Breast epithelium (tissue), 4 donors: ENCODE results near the gene KREMEN1. TPM values are rescaled to one million over a fixed set of nuclear protein-coding genes. Genes with fewer than 3 reads are reported as not detected.
"Not testable (repeated sequence)": the region's sequence is repeated elsewhere in the genome, so short reads cannot be mapped to it uniquely, and the experiment has no call there.

Source experiments
- DNase-seq, 2 donors: peaks; one replicate each; pipeline ENCODE4 v3.0.0-alpha.2; 2019; ENCODE audit warnings: low spot score in 2 of 2
- H3K27ac ChIP-seq, 2 donors: fragments of 200-600 bp; sonication (generic) in 1 of 2; one replicate each; pipeline ENCODE4 v1.5.1; 2016 to 2019; ENCODE audit warnings: mild to moderate bottlenecking in 1 of 2
- H3K27me3 ChIP-seq, 2 donors: fragments of 200-600 bp; sonication (generic) in 1 of 2; one replicate each; pipeline versions ENCODE4 v1.5.1 to v1.6.0; 2017 to 2019; ENCODE audit warnings: control low read depth in 1 of 2, mild to moderate bottlenecking in 1 of 2
- H3K36me3 ChIP-seq: fragments of 200-600 bp; one replicate; pipeline ENCODE4 v1.5.1; 2019
- H3K4me1 ChIP-seq, 2 donors: fragments of 200-600 bp; sonication (generic); one replicate each; pipeline ENCODE4 v1.5.1; 2016 to 2019; ENCODE audit warnings: control low read depth in 1 of 2
- H3K4me3 ChIP-seq, 3 donors: fragments of 200-600 bp; sonication (generic); 1 replicate in 2 of 3; 2 replicates in 1 of 3; pipeline ENCODE4 v1.5.1; 2016 to 2019; ENCODE audit warnings: mild to moderate bottlenecking in 3 of 3, moderate library complexity in 2 of 3
- H3K9me3 ChIP-seq, 2 donors: fragments of 200-600 bp; sonication (generic) in 1 of 2; one replicate each; pipeline ENCODE4 v1.5.1; 2016 to 2019; ENCODE audit warnings: control low read depth in 1 of 2
- CTCF ChIP-seq, 3 donors: fragments of 450-650 bp; IDR thresholded peaks; one replicate each; pipeline ENCODE4 v1.5.1; 2016 to 2017; ENCODE audit warnings: antibody characterized with exemption in 3 of 3, mild to moderate bottlenecking in 3 of 3, moderate library complexity in 3 of 3
- POLR2A ChIP-seq: fragments of 450-650 bp; IDR thresholded peaks from one replicate; pipeline ENCODE4 v1.6.1; 2016; ENCODE audit warnings: antibody characterized with exemption, mild to moderate bottlenecking, moderate library complexity
- POLR2AphosphoS5 ChIP-seq, 3 donors: sonication (generic); formaldehyde crosslinking; IDR thresholded peaks; one replicate each; pipeline ENCODE4 v1.6.1; 2017; ENCODE audit warnings: antibody characterized with exemption in 3 of 3
- intact Hi-C: fragments of 100-400 bp; cut with DNase I; formaldehyde crosslinking; loops from one replicate; pipeline ENCODE4 v1.15.1; 2023; ENCODE audit warnings: low total_unique reads
- total RNA-seq, 3 donors: library from RNA; depleted of rRNA; stranded (reverse); fragments of >200 nt; gene quantifications; one replicate each; pipeline ENCODE4 v1.1.0, GENCODE V29; 2016

The KREMEN1 gene
- total RNA-seq, 3 donors from 2014 or later = 9.5 to 13.6 (median 13.5) TPM

- Histone ChIP-seq H3K4me1 (no peaks in the 10 kb centered on the region), H3K27ac (peak overlapping the region; percentile 86 to 92), H3K9me3 (no peaks in the 10 kb centered on the region), H3K4me3 (no peak overlapping the region), H3K27me3 (no peaks in the 10 kb centered on the region), H3K36me3 (no peaks in the 10 kb centered on the region)
- intact Hi-C loops = no loop called here
- TF ChIP-seq CTCF (IDR thresholded peaks at IDR 0.05) (no peak), POLR2A (no peak), POLR2AphosphoS5 (IDR thresholded peaks at IDR 0.05) (no peak)
- DNase-seq = no peak
Measured at GRCh38 chr22:29032584-29032983, 40.3 kb upstream of the KREMEN1 start.

- Histone ChIP-seq H3K4me3 (no peak overlapping the region), H3K9me3 (no peaks in the 10 kb centered on the region), H3K27me3 (no peaks in the 10 kb centered on the region), H3K4me1 (peaks cover 0 to 8% of the 10 kb centered on the region in 2 donors), H3K36me3 (no peaks in the 10 kb centered on the region), H3K27ac (no peak overlapping the region)
- intact Hi-C loops = no loop called here
- no peak for TF ChIP-seq POLR2A
- TF ChIP-seq CTCF (IDR thresholded peaks at IDR 0.05) = no peak
- TF ChIP-seq POLR2AphosphoS5 (IDR thresholded peaks at IDR 0.05) = no peak
- DNase-seq = no peak
Measured at GRCh38 chr22:29037340-29037932, 35.4 kb upstream of the KREMEN1 start.

GRCh38 chr22:29039148-29039547, 33.7 kb upstream of the KREMEN1 start:
- DNase-seq = no peak
- no peak for TF ChIP-seq CTCF (IDR thresholded peaks at IDR 0.05)
- TF ChIP-seq POLR2A = no peak
- TF ChIP-seq POLR2AphosphoS5 (IDR thresholded peaks at IDR 0.05) = no peak
- peaks cover 0 to 8% of the 10 kb centered on the region in 2 donors for H3K4me1 ChIP-seq
- intact Hi-C loops = no loop called here
- no peak overlapping the region for H3K27ac ChIP-seq
- H3K27me3 ChIP-seq = no peaks in the 10 kb centered on the region
- no peaks in the 10 kb centered on the region for H3K36me3 ChIP-seq
- no peak overlapping the region for H3K4me3 ChIP-seq
- H3K9me3 ChIP-seq = no peaks in the 10 kb centered on the region

GRCh38 chr22:29039684-29040083, 33.2 kb upstream of the KREMEN1 start:
- intact Hi-C loops = loop anchor here (10.0 kb wide), 1 partner anchor 185 kb away; no protein-coding TSS in a partner anchor
- not testable (repeated sequence) for H3K9me3 ChIP-seq

GRCh38 chr22:29040385-29041275, 32.2 kb upstream of the KREMEN1 start:
- Histone ChIP-seq H3K36me3 (no peaks in the 10 kb centered on the region), H3K4me1 (peaks cover 0 to 8% of the 10 kb centered on the region in 2 donors), H3K27ac (peak overlapping the region in 1 of 2 donors; percentile 8), H3K9me3 (no peaks in the 10 kb centered on the region), H3K27me3 (no peaks in the 10 kb centered on the region), H3K4me3 (no peak overlapping the region)
- intact Hi-C loops = loop anchor here (1.0 to 10.0 kb wide), 2 partner anchors 10 to 186 kb away; no protein-coding TSS in a partner anchor
- no peak for TF ChIP-seq POLR2A
- TF ChIP-seq CTCF (IDR thresholded peaks at IDR 0.05) = peak; percentile 85 to 95 (median 91)
- TF ChIP-seq POLR2AphosphoS5 (IDR thresholded peaks at IDR 0.05) = peak in 1 of 3 donors; percentile 16
- peak; percentile 55 to 61 for DNase-seq

More at GRCh38 chr22:29039684-29040083, 33.2 kb upstream of the KREMEN1 start:
- not testable (repeated sequence) for H3K27me3 ChIP-seq, H3K4me3 ChIP-seq, DNase-seq, H3K27ac ChIP-seq, H3K4me1 ChIP-seq, H3K36me3 ChIP-seq
